ENCODE results near the gene RAB11FIP4. TPM values are rescaled to one million over a fixed set of nuclear protein-coding genes. Genes with fewer than 3 reads are reported as not detected.

RAB11FIP4 gene
- total and polyA plus RNA-seq, 2 donors from 2014 or later: 10.0 to 32.5 TPM

GRCh38 chr17:31417051-31417792, 25.7 kb downstream of the RAB11FIP4 start:
- Histone ChIP-seq H3K4me3 (ENCODE audit: low read length in 3 of 3) (no peak overlapping the region), H3K9ac (ENCODE audit: low read length in 3 of 3) (no peak overlapping the region), H3K36me3 (ENCODE audit: control insufficient read depth in 2 of 3, insufficient read depth in 3 of 3, low read length in 3 of 3) (no peaks in the 10 kb centered on the region), H3K27ac (ENCODE audit: low read depth in 2 of 2, low read length in 2 of 2) (no peak overlapping the region), H3K27me3 (ENCODE audit: control insufficient read depth, insufficient read depth, low read length) (no peaks in the 10 kb centered on the region), H3K9me3 (ENCODE audit: control insufficient read depth in 2 of 3, insufficient read depth in 1 of 3, low read length in 3 of 3) (no peaks in the 10 kb centered on the region), H3K4me1 (ENCODE audit: control insufficient read depth in 2 of 3, insufficient read depth in 2 of 3, low read depth in 1 of 3, low read length in 3 of 3) (no peaks in the 10 kb centered on the region)
- DNase-seq: peak in 1 of 5 donors; percentile 32
- no peak for FAIRE-seq
- intact Hi-C loops (cut with DNase I): no loop called here
- TF ChIP-seq, protein P1, sequence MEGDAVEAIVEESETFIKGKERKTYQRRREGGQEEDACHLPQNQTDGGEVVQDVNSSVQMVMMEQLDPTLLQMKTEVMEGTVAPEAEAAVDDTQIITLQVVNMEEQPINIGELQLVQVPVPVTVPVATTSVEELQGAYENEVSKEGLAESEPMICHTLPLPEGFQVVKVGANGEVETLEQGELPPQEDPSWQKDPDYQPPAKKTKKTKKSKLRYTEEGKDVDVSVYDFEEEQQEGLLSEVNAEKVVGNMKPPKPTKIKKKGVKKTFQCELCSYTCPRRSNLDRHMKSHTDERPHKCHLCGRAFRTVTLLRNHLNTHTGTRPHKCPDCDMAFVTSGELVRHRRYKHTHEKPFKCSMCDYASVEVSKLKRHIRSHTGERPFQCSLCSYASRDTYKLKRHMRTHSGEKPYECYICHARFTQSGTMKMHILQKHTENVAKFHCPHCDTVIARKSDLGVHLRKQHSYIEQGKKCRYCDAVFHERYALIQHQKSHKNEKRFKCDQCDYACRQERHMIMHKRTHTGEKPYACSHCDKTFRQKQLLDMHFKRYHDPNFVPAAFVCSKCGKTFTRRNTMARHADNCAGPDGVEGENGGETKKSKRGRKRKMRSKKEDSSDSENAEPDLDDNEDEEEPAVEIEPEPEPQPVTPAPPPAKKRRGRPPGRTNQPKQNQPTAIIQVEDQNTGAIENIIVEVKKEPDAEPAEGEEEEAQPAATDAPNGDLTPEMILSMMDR (IDR thresholded peaks at IDR 0.05; ENCODE audit: borderline replicate concordance, extremely low read depth, insufficient read depth): no peak

DNA sequence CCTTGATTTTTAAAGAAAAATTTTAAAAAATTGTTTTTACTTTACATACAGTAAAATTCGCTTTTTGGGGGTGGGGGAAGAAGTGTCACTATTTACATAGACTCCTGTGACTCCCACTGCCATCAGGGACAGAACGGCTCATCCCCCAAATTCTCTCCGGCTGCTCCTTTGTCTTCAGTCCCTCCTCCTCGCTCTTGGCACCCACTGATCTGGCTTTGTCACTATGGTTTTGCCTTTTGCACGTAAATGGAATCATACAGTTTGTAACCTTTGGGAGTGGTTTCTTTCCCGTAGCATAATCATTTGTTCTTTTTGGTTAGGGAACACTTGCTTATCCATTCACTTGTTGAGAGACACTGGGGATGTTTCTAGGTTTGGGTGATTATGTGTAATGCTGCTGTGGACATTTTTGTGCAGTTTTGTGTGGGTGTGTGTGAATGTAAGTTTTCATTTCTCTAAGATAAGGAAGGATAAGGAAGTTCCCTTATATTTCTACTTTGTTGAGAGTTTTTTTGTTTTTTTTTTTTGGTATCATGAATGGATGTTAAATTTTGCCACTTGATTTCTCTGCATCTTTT, 27.4 kb downstream of the RAB11FIP4 start:
- no peak overlapping the region for H3K4me3 ChIP-seq (ENCODE audit: low read length in 3 of 3)
- FAIRE-seq (no peak), DNase-seq (no peak)
- intact Hi-C loops (cut with DNase I): no loop called here
- H3K9me3 ChIP-seq (ENCODE audit: control insufficient read depth in 2 of 3, insufficient read depth in 1 of 3, low read length in 3 of 3): no peaks in the 10 kb centered on the region
- no peaks in the 10 kb centered on the region for H3K27me3 ChIP-seq (ENCODE audit: control insufficient read depth, insufficient read depth, low read length)
- no peak overlapping the region for H3K9ac ChIP-seq (ENCODE audit: low read length in 3 of 3)
- H3K36me3 ChIP-seq (ENCODE audit: control insufficient read depth in 2 of 3, insufficient read depth in 3 of 3, low read length in 3 of 3): no peaks in the 10 kb centered on the region
- H3K4me1 ChIP-seq (ENCODE audit: control insufficient read depth in 2 of 3, insufficient read depth in 2 of 3, low read depth in 1 of 3, low read length in 3 of 3): no peaks in the 10 kb centered on the region
- TF ChIP-seq, protein P1 (IDR thresholded peaks at IDR 0.05; ENCODE audit: borderline replicate concordance, extremely low read depth, insufficient read depth): no peak
- H3K27ac ChIP-seq (ENCODE audit: low read depth in 2 of 2, low read length in 2 of 2): no peak overlapping the region

- DNase-seq: no peak
- FAIRE-seq: no peak
- no peaks in the 10 kb centered on the region for H3K36me3 ChIP-seq (ENCODE audit: control insufficient read depth in 2 of 3, insufficient read depth in 3 of 3, low read length in 3 of 3)
- H3K9ac ChIP-seq (ENCODE audit: low read length in 3 of 3): no peak overlapping the region
- TF ChIP-seq, protein P1 (IDR thresholded peaks at IDR 0.05; ENCODE audit: borderline replicate concordance, extremely low read depth, insufficient read depth): no peak
- H3K27me3 ChIP-seq (ENCODE audit: control insufficient read depth, insufficient read depth, low read length): no peaks in the 10 kb centered on the region
- no peak overlapping the region for H3K4me3 ChIP-seq (ENCODE audit: low read length in 3 of 3)
- H3K9me3 ChIP-seq (ENCODE audit: control insufficient read depth in 2 of 3, insufficient read depth in 1 of 3, low read length in 3 of 3): no peaks in the 10 kb centered on the region
- H3K27ac ChIP-seq (ENCODE audit: low read depth in 2 of 2, low read length in 2 of 2): no peak overlapping the region
- no peaks in the 10 kb centered on the region for H3K4me1 ChIP-seq (ENCODE audit: control insufficient read depth in 2 of 3, insufficient read depth in 2 of 3, low read depth in 1 of 3, low read length in 3 of 3)
- intact Hi-C loops (cut with DNase I): no loop called here
Measured at GRCh38 chr17:31422443-31422842, 31.0 kb downstream of the RAB11FIP4 start.

Measured in kidney (tissue), 14 donors.